Activated gamma-delta T cell treated with anti-CD3 and anti-CD28 coated beads, Interleukin-2, amount 50 U/mL, for 16 hours (primary cell): ENCODE results near the gene TTC9.

Source experiments
- DNase-seq: peaks from one replicate; pipeline ENCODE4 v3.0.0-alpha.2; 2020; ENCODE audit warnings: low read depth

Gene TTC9

GRCh38 chr14:70645892-70646291, 4.2 kb downstream of the TTC9 start:
- DNase-seq = no peak

GRCh38 chr14:70646705-70647104, 5.0 kb downstream of the TTC9 start:
- no peak for DNase-seq

GRCh38 chr14:70648346-70648745, 6.6 kb downstream of the TTC9 start:
- no peak for DNase-seq

- no peak for DNase-seq
Observed at GRCh38 chr14:70649803-70650202, 8.1 kb downstream of the TTC9 start.

GRCh38 chr14:70651522-70651921, 9.8 kb downstream of the TTC9 start:
- DNase-seq = no peak

GRCh38 chr14:70652871-70653270, 11.2 kb downstream of the TTC9 start:
- no peak for DNase-seq

GRCh38 chr14:70653662-70654061, 11.9 kb downstream of the TTC9 start:
- DNase-seq = no peak

- DNase-seq = no peak
Observed at GRCh38 chr14:70654632-70655031, 12.9 kb downstream of the TTC9 start.

GRCh38 chr14:70655110-70655826, 13.6 kb downstream of the TTC9 start:
- peak; percentile 63 for DNase-seq

GRCh38 chr14:70658899-70659298, 17.2 kb downstream of the TTC9 start:
- no peak for DNase-seq

GRCh38 chr14:70660967-70661893, 19.5 kb downstream of the TTC9 start:
- no peak for DNase-seq

- no peak for DNase-seq
Observed at GRCh38 chr14:70662080-70662479, 20.4 kb downstream of the TTC9 start.

- no peak for DNase-seq
Observed at GRCh38 chr14:70662816-70663215, 21.1 kb downstream of the TTC9 start.

GRCh38 chr14:70663707-70664179, 22.0 kb downstream of the TTC9 start:
- DNase-seq = no peak

GRCh38 chr14:70664698-70665447, 23.2 kb downstream of the TTC9 start:
- DNase-seq = no peak

- no peak for DNase-seq
Observed at GRCh38 chr14:70665448-70666360, 24.0 kb downstream of the TTC9 start.

- no peak for DNase-seq
Observed at GRCh38 chr14:70666361-70666686, 24.6 kb downstream of the TTC9 start.

- no peak for DNase-seq
Observed at GRCh38 chr14:70670992-70671651, 29.4 kb downstream of the TTC9 start.

- no peak for DNase-seq
Observed at GRCh38 chr14:70671652-70672644, 30.2 kb downstream of the TTC9 start.

- no peak for DNase-seq
Observed at GRCh38 chr14:70677341-70677740, 35.6 kb downstream of the TTC9 start.
